Measurements from ENCODE around the gene PRRT1.

GRCh38 chr6:32133786-32134185 lies 18.0 kb downstream of the PRRT1 start:
- TF ChIP-seq CTCF (IDR thresholded peaks at IDR 0.05) (no peak), POLR2AphosphoS5 (IDR thresholded peaks at IDR 0.05) (no peak), POLR2A (IDR thresholded peaks at IDR 0.05) (no peak), EP300 (IDR thresholded peaks at IDR 0.05) (no peak)

Measured in stomach (tissue), 4 donors.